Gastroesophageal sphincter (tissue), 4 donors: ENCODE measurements around the gene FNDC3B. TPM values are rescaled to one million over a fixed set of nuclear protein-coding genes. Genes with fewer than 3 reads are reported as not detected.
A peak's percentile ranks its signal among the peaks of the same experiment; 100 is the strongest.

Experiments used
- ATAC-seq: fragments of 150-250 bp; one replicate; pipeline ENCODE4 v1.9.1; 2016; ENCODE audit warnings: mild to moderate bottlenecking, moderate library complexity
- H3K27ac ChIP-seq, 4 donors: fragments of 200-600 bp; sonication (generic) in 3 of 4; 1 replicate in 3 of 4; 2 replicates in 1 of 4; pipeline ENCODE4 v1.5.1; 2016 to 2019
- H3K27me3 ChIP-seq: fragments of 200-600 bp; sonication (generic); one replicate; pipeline ENCODE4 v1.5.1; 2019
- H3K36me3 ChIP-seq, 2 donors: fragments of 200-600 bp; sonication (generic); one replicate each; pipeline ENCODE4 v1.5.1; 2019; ENCODE audit warnings: control low read depth in 1 of 2
- H3K4me1 ChIP-seq, 3 donors: fragments of 200-600 bp; sonication (generic); 1 replicate in 2 of 3; 2 replicates in 1 of 3; pipeline ENCODE4 v1.5.1; 2016 to 2019; ENCODE audit warnings: control low read depth in 2 of 3
- H3K4me3 ChIP-seq, 2 donors: fragments of 200-600 bp; sonication (generic); one replicate each; pipeline ENCODE4 v1.5.1; 2019; ENCODE audit warnings: mild to moderate bottlenecking in 1 of 2, moderate library complexity in 1 of 2
- H3K9me3 ChIP-seq, 3 donors: fragments of 200-600 bp; sonication (generic); one replicate each; pipeline ENCODE4 v1.5.1; 2017 to 2019; ENCODE audit warnings: control low read depth in 2 of 3
- CTCF ChIP-seq, 4 experiments: fragments of 200-600 bp in 2 of 4; fragments of 450-650 bp in 2 of 4; sonication (generic) in 1 of 4; IDR thresholded peaks; one replicate each; pipeline ENCODE4 v1.5.1; 2017 to 2019; ENCODE audit warnings: antibody characterized with exemption in 4 of 4, mild to moderate bottlenecking in 2 of 4, moderate library complexity in 2 of 4
- EP300 ChIP-seq: sonication (generic); formaldehyde crosslinking; IDR thresholded peaks from one replicate; pipeline ENCODE4 v1.6.1; 2017; ENCODE audit warnings: antibody characterized with exemption, mild to moderate bottlenecking
- POLR2A ChIP-seq, 2 donors: fragments of 450-650 bp; IDR thresholded peaks; one replicate each; pipeline ENCODE4 v1.6.1; 2017; ENCODE audit warnings: antibody characterized with exemption in 2 of 2, mild to moderate bottlenecking in 2 of 2, moderate library complexity in 1 of 2
- POLR2AphosphoS5 ChIP-seq: sonication (generic); formaldehyde crosslinking; IDR thresholded peaks from one replicate; pipeline ENCODE4 v1.6.1; 2017; ENCODE audit warnings: antibody characterized with exemption
- WGBS, 2 donors: methylation state at CpG; one replicate each; pipeline ENCODE4 v1.1.5; 2018; ENCODE audit warnings: low coverage in 1 of 2; 5-methylcytosine and 5-hydroxymethylcytosine counted together
- total RNA-seq, 4 donors: library from RNA; depleted of rRNA; stranded (reverse); fragments of >200 nt; gene quantifications; one replicate each; pipeline ENCODE4 v1.1.0, GENCODE V29; 2016

FNDC3B gene
- total RNA-seq, 4 donors from 2014 or later: 53.1 to 97.2 (median 70.8) TPM

DNA sequence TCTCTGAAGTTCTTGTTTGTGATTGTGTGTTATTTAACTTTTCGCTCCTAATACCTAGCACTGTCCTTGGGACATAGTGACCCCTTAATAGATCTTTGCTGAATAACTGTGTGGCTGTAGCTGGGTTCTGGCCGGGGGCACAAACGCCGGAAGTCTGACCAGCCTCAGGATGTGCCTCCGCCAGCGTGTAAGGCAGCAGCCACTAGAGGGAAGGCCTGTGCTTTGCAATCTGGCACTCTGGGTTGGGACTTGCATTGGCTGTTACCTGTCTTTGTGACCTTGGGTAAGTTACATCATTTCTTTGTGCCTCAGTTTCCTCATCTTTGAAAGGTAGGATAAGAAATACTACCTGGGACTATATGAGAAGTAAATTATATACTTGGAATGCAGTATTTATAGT lies 250.2 kb downstream of the FNDC3B start:
- ATAC-seq: no peak
- H3K27ac ChIP-seq: peak overlapping the region in 1 of 4 donors; percentile 3
- H3K4me3 ChIP-seq: no peak overlapping the region
- H3K4me1 ChIP-seq: peaks cover 0 to 33% (median 3%) of the 10 kb centered on the region in 3 donors
- H3K27me3 ChIP-seq: no peaks in the 10 kb centered on the region
- peaks cover 7 to 38% of the 10 kb centered on the region in 2 donors for H3K36me3 ChIP-seq
- WGBS, 2 donors: 60 to 100% methylated on average over 1 of the region's 6 CpGs
- TF ChIP-seq POLR2AphosphoS5: no peak
- TF ChIP-seq EP300: no peak
- peak; percentile 12 to 53 (median 33) for TF ChIP-seq CTCF (IDR thresholded peaks at IDR 0.05)
- H3K9me3 ChIP-seq: no peaks in the 10 kb centered on the region

- no peak for TF ChIP-seq CTCF (IDR thresholded peaks at IDR 0.05)
- TF ChIP-seq POLR2A (IDR thresholded peaks at IDR 0.05): no peak
- TF ChIP-seq EP300: no peak
- no peak for TF ChIP-seq POLR2AphosphoS5
- 60 to 85% methylated on average over 5 to 7 of the region's 7 CpGs for WGBS, 2 donors
Measured at GRCh38 chr3:172290457-172290856, 251.1 kb downstream of the FNDC3B start.

GRCh38 chr3:172291650-172292049 lies 252.3 kb downstream of the FNDC3B start:
- H3K9me3 ChIP-seq: no peaks in the 10 kb centered on the region
- TF ChIP-seq POLR2A (IDR thresholded peaks at IDR 0.05) (no peak), POLR2AphosphoS5 (no peak), EP300 (no peak), CTCF (IDR thresholded peaks at IDR 0.05) (no peak)
- H3K27ac ChIP-seq: no peak overlapping the region
- WGBS, 2 donors: 78 to 88% methylated on average over 3 of the region's 3 CpGs
- peaks cover 0 to 33% (median 3%) of the 10 kb centered on the region in 3 donors for H3K4me1 ChIP-seq
- peaks cover 7 to 47% of the 10 kb centered on the region in 2 donors for H3K36me3 ChIP-seq
- H3K27me3 ChIP-seq: no peaks in the 10 kb centered on the region
- no peak overlapping the region for H3K4me3 ChIP-seq
- no peak for ATAC-seq

More at GRCh38 chr3:172290457-172290856, 251.1 kb downstream of the FNDC3B start:
- ATAC-seq: no peak
- Histone ChIP-seq H3K27me3 (no peaks in the 10 kb centered on the region), H3K4me1 (peaks cover 0 to 33% (median 3%) of the 10 kb centered on the region in 3 donors), H3K4me3 (no peak overlapping the region), H3K36me3 (peaks cover 7 to 38% of the 10 kb centered on the region in 2 donors), H3K9me3 (no peaks in the 10 kb centered on the region), H3K27ac (no peak overlapping the region)

- ATAC-seq: no peak
- Histone ChIP-seq H3K4me3 (no peak overlapping the region), H3K4me1 (peaks cover 0 to 33% (median 3%) of the 10 kb centered on the region in 3 donors), H3K9me3 (no peaks in the 10 kb centered on the region), H3K27me3 (no peaks in the 10 kb centered on the region), H3K36me3 (peaks cover 7 to 46% of the 10 kb centered on the region in 2 donors), H3K27ac (no peak overlapping the region)
- WGBS, 2 donors: 53% methylated on average over 2 of the region's 2 CpGs
- TF ChIP-seq CTCF (IDR thresholded peaks at IDR 0.05) (no peak), EP300 (no peak), POLR2AphosphoS5 (no peak), POLR2A (IDR thresholded peaks at IDR 0.05) (no peak)
Measured at GRCh38 chr3:172292422-172292821, 253.0 kb downstream of the FNDC3B start.

DNA sequence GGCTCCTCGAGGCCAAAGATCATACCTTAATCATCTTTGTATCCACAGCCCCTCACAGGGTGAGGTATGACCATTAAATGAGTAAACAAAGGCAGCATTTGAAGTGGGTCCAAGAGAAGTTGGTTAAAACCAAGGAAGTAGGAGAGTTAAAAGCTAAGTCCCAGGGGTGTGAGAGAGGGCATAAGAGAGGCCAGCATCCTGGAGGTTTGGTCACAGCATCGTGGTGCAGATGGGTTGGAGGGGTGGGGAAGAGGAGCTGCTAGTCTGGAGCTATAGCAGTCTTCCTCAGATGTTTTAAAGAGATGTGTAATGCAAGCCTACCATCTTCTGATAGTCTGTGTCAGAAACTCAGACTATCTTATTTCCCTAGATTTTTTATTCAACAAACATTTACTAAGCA lies 253.7 kb downstream of the FNDC3B start:
- H3K27me3 ChIP-seq: no peaks in the 10 kb centered on the region
- peaks cover under 1 to 41% of the 10 kb centered on the region in 2 donors for H3K36me3 ChIP-seq
- no peak for ATAC-seq
- TF ChIP-seq POLR2AphosphoS5: no peak
- no peak for TF ChIP-seq CTCF (IDR thresholded peaks at IDR 0.05)
- no peak for TF ChIP-seq POLR2A (IDR thresholded peaks at IDR 0.05)
- TF ChIP-seq EP300: no peak
- H3K4me1 ChIP-seq: peaks cover 0 to 28% (median 3%) of the 10 kb centered on the region in 3 donors
- 67 to 83% methylated on average over 1 of the region's 2 CpGs for WGBS, 2 donors
- H3K4me3 ChIP-seq: no peak overlapping the region
- H3K9me3 ChIP-seq: no peaks in the 10 kb centered on the region
- H3K27ac ChIP-seq: no peak overlapping the region
